GF-D8 (cell line): ENCODE measurements around the gene SFMBT2.
A peak's percentile ranks its signal among the peaks of the same experiment; 100 is the strongest.

Experiments used
- DNase-seq: peaks from one replicate; lab custom pipeline; 2025; lab: John Stamatoyannopoulos, UW

Gene SFMBT2

GRCh38 chr10:7136016-7136415 lies 274.8 kb downstream of the SFMBT2 start:
- no peak for DNase-seq

GRCh38 chr10:7135188-7135587 lies 275.6 kb downstream of the SFMBT2 start:
- no peak for DNase-seq

- no peak for DNase-seq
Measured at GRCh38 chr10:7134448-7134847, 276.4 kb downstream of the SFMBT2 start.

GRCh38 chr10:7133958-7134357 lies 276.9 kb downstream of the SFMBT2 start:
- DNase-seq = no peak

- no peak for DNase-seq
Measured at GRCh38 chr10:7133278-7133677, 277.6 kb downstream of the SFMBT2 start.

- DNase-seq = no peak
Measured at GRCh38 chr10:7130191-7130911, 280.5 kb downstream of the SFMBT2 start.

GRCh38 chr10:7123774-7124173 lies 287.1 kb downstream of the SFMBT2 start:
- no peak for DNase-seq

GRCh38 chr10:7122561-7122960 lies 288.3 kb downstream of the SFMBT2 start:
- DNase-seq = no peak

- DNase-seq = peak; percentile 6
Measured at GRCh38 chr10:7121154-7121797, 289.6 kb downstream of the SFMBT2 start.

GRCh38 chr10:7119325-7120015 lies 291.4 kb downstream of the SFMBT2 start:
- DNase-seq = no peak

- DNase-seq = no peak
Measured at GRCh38 chr10:7117806-7118674, 292.8 kb downstream of the SFMBT2 start.

GRCh38 chr10:7117177-7117799 lies 293.5 kb downstream of the SFMBT2 start:
- no peak for DNase-seq

GRCh38 chr10:7111561-7111960 lies 299.3 kb downstream of the SFMBT2 start:
- no peak for DNase-seq

GRCh38 chr10:7111089-7111488 lies 299.7 kb downstream of the SFMBT2 start:
- DNase-seq = no peak
